ENCODE data around the gene KCNH6.

Gene KCNH6

DNA sequence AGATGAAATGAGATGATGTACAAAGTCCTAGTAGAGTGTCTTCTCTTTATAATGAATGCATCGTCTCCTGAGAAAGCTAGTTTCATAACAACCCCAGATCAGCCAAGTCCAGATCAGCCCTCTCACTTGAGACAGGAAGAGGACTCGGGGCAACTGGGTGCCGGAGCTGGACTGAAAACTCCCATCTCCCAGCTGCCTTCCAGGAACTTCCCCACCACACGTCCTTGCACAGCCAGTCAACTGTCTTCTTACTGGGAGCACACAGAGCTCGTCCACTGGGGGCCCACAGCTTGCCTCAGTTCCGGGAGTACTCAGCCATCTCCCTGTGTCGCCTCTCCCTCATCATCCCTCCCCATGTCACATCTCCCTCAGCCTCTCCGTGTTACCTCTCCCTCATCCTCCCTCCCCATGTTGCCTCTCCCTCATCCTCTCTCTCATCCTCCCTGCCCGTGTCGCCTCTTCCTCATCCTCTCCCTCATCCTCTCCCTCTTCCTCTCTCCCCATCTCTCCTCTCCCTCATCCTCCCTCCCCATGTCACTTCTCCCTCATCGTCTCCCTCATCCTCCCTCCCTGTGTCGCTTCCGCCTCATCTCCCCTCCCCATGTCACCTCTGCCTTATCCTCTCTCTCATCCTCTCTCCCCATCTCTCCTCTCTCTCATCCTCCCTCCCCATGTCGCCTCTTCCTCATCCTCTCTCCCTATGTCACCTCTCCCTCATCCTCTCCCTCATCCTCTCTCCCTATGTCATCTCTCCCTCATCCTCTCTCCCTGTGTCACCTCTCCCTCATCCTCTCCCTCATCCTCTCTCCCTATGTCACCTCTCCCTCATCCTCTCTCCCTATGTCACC, 22.4 kb upstream of the KCNH6 start:
- H3K27me3 ChIP-seq (ENCODE audit: control insufficient read depth, insufficient read depth, low read length), result peaks cover 4% of the 10 kb centered on the region
- H3K9ac ChIP-seq (ENCODE audit: low read length), result no peak overlapping the region
- H3K4me1 ChIP-seq (ENCODE audit: control insufficient read depth, insufficient read depth, low read length), result no peaks in the 10 kb centered on the region
- no peaks in the 10 kb centered on the region for H3K9me3 ChIP-seq (ENCODE audit: control insufficient read depth, low read length)
- H3K4me3 ChIP-seq (ENCODE audit: low read length), result no peak overlapping the region
- no peaks in the 10 kb centered on the region for H3K36me3 ChIP-seq (ENCODE audit: control insufficient read depth, insufficient read depth, low read length)

DNA sequence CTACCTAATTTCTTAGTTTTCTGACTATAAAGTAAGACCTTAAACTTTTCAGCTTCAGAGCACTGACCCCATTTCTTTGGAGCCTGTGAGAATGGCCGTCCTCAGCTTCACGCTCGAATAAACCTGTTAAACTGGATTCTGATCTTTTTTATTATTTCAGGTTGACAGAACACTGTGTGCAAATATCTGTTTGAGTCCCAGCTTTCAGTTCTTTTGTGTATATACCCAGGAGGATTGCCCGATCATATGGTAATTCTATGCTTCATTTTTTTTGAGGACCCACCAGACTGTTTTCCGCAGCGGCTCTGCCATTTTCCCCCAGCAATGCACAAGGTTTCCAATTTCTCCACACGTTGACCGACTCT, 19.8 kb upstream of the KCNH6 start:
- Histone ChIP-seq H3K4me1 (ENCODE audit: control insufficient read depth, insufficient read depth, low read length) (no peaks in the 10 kb centered on the region), H3K9ac (ENCODE audit: low read length) (no peak overlapping the region), H3K27me3 (ENCODE audit: control insufficient read depth, insufficient read depth, low read length) (peaks cover 7% of the 10 kb centered on the region), H3K36me3 (ENCODE audit: control insufficient read depth, insufficient read depth, low read length) (no peaks in the 10 kb centered on the region), H3K9me3 (ENCODE audit: control insufficient read depth, low read length) (no peaks in the 10 kb centered on the region), H3K4me3 (ENCODE audit: low read length) (no peak overlapping the region)

DNA sequence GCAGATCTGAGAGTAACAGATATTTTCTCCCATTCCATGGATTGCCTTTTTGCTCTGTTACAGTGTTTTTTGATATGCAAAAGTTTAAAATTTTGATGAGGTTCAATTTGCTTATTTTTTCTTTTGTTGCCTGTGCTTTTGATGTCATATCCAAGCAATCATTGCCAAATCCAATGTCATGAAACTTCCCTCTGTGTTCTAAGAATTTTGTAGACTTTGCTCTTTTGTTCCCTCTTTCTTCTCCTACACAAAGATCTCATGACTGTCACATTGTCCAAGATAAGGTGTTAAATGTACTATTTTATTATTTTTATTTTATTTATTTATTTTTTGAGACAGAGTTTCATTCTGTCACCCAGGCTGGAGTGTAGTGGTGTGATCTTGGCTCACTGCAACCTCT, 18.9 kb upstream of the KCNH6 start:
- Histone ChIP-seq H3K27me3 (ENCODE audit: control insufficient read depth, insufficient read depth, low read length) (peaks cover 7% of the 10 kb centered on the region), H3K9ac (ENCODE audit: low read length) (no peak overlapping the region), H3K4me3 (ENCODE audit: low read length) (no peak overlapping the region), H3K36me3 (ENCODE audit: control insufficient read depth, insufficient read depth, low read length) (no peaks in the 10 kb centered on the region), H3K4me1 (ENCODE audit: control insufficient read depth, insufficient read depth, low read length) (no peaks in the 10 kb centered on the region), H3K9me3 (ENCODE audit: control insufficient read depth, low read length) (no peaks in the 10 kb centered on the region)

DNA sequence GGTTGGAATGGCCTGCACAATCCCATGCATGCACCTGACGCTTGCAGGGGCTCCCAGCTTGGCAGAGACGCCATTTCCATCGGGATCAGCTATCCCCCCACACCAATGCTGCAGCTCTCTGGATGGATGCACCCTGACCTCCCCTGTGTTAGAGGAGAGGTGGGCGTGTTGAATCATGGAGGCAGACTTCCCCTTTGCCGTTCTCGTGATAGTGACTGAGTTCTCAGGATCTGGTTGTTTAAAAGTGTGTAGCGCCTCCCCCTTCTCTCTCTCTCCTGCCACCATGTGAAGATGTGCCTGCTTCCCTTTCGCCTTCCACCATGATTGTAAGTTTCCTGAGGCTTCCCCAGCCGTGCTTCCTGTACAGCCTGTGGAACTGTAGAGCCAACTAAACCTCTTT, 17.8 kb upstream of the KCNH6 start:
- H3K36me3 ChIP-seq (ENCODE audit: control insufficient read depth, insufficient read depth, low read length), result no peaks in the 10 kb centered on the region
- H3K4me3 ChIP-seq (ENCODE audit: low read length), result no peak overlapping the region
- H3K4me1 ChIP-seq (ENCODE audit: control insufficient read depth, insufficient read depth, low read length), result no peaks in the 10 kb centered on the region
- no peak overlapping the region for H3K9ac ChIP-seq (ENCODE audit: low read length)
- no peaks in the 10 kb centered on the region for H3K9me3 ChIP-seq (ENCODE audit: control insufficient read depth, low read length)
- peaks cover 7% of the 10 kb centered on the region for H3K27me3 ChIP-seq (ENCODE audit: control insufficient read depth, insufficient read depth, low read length)

DNA sequence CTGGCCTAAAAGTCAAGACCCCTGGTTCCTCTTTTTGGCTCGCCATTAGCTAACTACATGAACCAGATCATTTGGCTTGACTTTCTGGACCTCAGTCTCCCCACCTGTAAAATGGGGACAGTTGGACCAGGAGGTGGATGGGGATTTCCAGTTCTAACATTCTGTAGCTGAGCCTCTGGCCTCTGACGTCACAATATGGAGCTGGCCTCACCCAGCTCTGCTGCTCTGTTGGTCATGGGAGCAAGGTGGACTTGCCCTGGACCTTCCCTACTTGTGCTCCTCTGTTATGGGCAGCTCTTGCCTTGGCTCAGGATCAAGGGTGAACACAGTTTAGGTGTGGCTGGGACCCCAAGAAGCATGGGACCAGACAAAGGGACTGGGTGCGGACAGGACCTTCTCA, 16.5 kb upstream of the KCNH6 start:
- H3K4me1 ChIP-seq (ENCODE audit: control insufficient read depth, insufficient read depth, low read length), result no peaks in the 10 kb centered on the region
- H3K4me3 ChIP-seq (ENCODE audit: low read length), result no peak overlapping the region
- no peak overlapping the region for H3K9ac ChIP-seq (ENCODE audit: low read length)
- H3K27me3 ChIP-seq (ENCODE audit: control insufficient read depth, insufficient read depth, low read length), result peaks cover 7% of the 10 kb centered on the region
- H3K36me3 ChIP-seq (ENCODE audit: control insufficient read depth, insufficient read depth, low read length), result no peaks in the 10 kb centered on the region
- no peaks in the 10 kb centered on the region for H3K9me3 ChIP-seq (ENCODE audit: control insufficient read depth, low read length)

DNA sequence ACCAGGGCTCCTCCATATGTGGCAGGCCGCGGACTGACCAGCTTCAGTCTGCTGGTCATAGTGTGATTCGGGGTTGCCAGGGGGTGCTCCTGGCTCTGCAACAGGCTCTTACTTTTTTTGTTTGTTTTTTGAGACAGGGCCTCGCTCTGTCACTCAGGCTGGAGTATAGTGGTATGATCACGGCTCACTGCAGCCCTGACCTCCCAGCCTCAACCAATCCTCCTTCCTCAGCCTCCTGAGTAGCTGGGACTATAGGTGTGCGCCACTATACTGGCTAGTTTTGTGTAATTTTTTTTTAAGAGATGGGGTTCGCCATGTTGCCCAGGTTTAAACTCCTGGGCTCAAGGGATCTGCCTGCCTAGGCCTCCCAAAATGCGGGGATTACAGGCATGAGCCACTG, 11.8 kb upstream of the KCNH6 start:
- no peak overlapping the region for H3K9ac ChIP-seq (ENCODE audit: low read length)
- H3K4me1 ChIP-seq (ENCODE audit: control insufficient read depth, insufficient read depth, low read length), result no peaks in the 10 kb centered on the region
- no peak overlapping the region for H3K4me3 ChIP-seq (ENCODE audit: low read length)
- peaks cover 3% of the 10 kb centered on the region for H3K27me3 ChIP-seq (ENCODE audit: control insufficient read depth, insufficient read depth, low read length)
- no peaks in the 10 kb centered on the region for H3K36me3 ChIP-seq (ENCODE audit: control insufficient read depth, insufficient read depth, low read length)
- H3K9me3 ChIP-seq (ENCODE audit: control insufficient read depth, low read length), result no peaks in the 10 kb centered on the region

DNA sequence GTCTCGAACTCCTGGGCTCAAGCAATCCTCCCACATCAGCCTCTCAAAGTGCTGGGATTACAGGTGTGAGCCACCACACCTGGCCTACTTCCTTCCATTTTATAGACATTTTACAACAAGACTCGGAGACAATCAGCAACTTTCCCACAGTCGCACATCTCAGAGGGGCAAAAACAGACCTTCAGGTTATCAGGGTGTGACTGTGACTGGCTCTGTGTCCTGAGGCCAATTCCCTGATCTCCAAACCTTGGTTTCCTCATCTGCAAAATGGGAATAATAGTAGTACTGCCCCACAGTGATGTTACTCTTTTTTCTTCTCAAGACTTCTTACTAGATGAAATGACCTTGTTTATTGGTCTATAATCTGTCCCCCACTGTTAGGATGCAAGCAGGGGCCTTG, 10.8 kb upstream of the KCNH6 start:
- Histone ChIP-seq H3K4me3 (ENCODE audit: low read length) (no peak overlapping the region), H3K27me3 (ENCODE audit: control insufficient read depth, insufficient read depth, low read length) (peaks cover 3% of the 10 kb centered on the region), H3K36me3 (ENCODE audit: control insufficient read depth, insufficient read depth, low read length) (no peaks in the 10 kb centered on the region), H3K9me3 (ENCODE audit: control insufficient read depth, low read length) (no peaks in the 10 kb centered on the region), H3K9ac (ENCODE audit: low read length) (no peak overlapping the region), H3K4me1 (ENCODE audit: control insufficient read depth, insufficient read depth, low read length) (no peaks in the 10 kb centered on the region)

DNA sequence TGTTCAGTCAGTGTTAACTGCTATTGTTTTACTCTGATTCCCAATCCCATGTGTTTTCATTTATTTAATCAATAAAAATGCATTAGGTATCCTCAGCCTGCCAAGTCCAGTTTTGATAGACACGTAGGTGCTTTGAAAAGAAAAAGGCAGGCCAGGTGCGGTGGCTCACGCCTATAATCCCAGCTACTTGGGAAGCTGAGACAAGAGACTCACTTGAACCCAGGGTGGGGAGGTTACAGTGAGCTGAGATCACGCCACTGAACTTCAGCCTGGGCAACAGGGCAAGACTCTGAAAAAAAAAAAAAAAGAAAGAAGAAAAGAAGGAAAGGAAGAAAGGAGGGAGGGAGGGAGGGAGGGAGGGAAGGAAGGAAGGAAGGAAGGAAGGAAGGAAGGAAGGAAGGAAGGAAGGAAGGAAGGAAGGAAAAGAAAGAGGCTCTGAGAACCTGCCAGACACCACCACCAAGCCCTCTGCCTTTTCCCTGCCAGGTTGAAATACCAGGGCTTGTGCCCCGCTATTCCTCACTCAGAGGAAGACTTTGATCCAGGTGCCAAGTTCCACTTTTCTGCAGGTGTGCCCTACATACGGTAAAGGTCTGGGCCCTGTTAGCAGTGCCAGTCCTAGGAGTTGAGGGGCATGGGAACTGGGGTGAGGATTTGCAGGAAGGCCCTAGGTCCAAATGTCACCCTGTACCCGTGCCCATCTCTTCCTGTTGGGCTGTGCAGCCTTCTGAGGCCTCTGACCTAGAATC, 10.1 kb upstream of the KCNH6 start:
- no peaks in the 10 kb centered on the region for H3K36me3 ChIP-seq (ENCODE audit: control insufficient read depth, insufficient read depth, low read length)
- peaks cover 3% of the 10 kb centered on the region for H3K27me3 ChIP-seq (ENCODE audit: control insufficient read depth, insufficient read depth, low read length)
- H3K9ac ChIP-seq (ENCODE audit: low read length), result no peak overlapping the region
- H3K4me1 ChIP-seq (ENCODE audit: control insufficient read depth, insufficient read depth, low read length), result no peaks in the 10 kb centered on the region
- no peak overlapping the region for H3K4me3 ChIP-seq (ENCODE audit: low read length)
- H3K9me3 ChIP-seq (ENCODE audit: control insufficient read depth, low read length), result no peaks in the 10 kb centered on the region

DNA sequence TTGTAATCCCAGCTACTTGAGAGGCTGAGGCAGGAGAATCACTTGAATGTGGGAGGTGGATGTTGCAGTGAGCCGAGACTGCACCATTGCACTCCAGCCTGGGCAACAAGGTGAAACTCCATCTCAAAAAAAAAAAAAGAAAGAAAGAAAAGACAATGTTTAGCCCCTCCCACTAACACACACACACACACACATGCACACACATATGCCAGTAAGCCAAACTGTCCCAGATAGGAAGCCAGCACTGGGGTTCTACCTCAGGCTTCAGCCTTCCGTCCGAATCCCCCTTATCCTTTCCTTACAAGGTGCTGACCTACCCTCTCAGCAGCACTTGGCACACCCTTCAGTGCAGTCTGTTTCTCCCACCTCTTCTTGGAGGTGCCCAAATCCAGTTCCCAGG, 8.7 kb upstream of the KCNH6 start:
- no peaks in the 10 kb centered on the region for H3K36me3 ChIP-seq (ENCODE audit: control insufficient read depth, insufficient read depth, low read length)
- H3K27me3 ChIP-seq (ENCODE audit: control insufficient read depth, insufficient read depth, low read length), result no peaks in the 10 kb centered on the region
- H3K9ac ChIP-seq (ENCODE audit: low read length), result no peak overlapping the region
- H3K9me3 ChIP-seq (ENCODE audit: control insufficient read depth, low read length), result no peaks in the 10 kb centered on the region
- H3K4me1 ChIP-seq (ENCODE audit: control insufficient read depth, insufficient read depth, low read length), result no peaks in the 10 kb centered on the region
- H3K4me3 ChIP-seq (ENCODE audit: low read length), result no peak overlapping the region

DNA sequence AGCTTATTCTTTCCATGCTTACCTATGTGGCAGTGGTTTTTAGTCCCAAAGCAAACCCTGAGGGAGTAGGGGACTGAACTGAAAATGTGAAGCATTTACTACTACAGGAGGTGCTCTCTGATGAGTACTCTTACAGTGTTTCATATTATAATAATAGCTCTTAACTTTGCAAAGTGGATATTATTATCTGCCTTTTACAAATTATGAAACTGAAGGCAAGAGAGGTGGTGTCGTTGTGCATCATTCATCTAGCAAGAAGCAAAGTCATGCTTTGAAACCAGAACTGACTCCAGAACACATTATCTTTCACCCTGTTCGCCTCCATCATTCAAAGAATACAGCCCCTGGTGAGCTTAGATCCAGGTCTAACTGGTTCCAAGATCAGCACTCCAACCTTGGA, 8.2 kb upstream of the KCNH6 start:
- no peak overlapping the region for H3K9ac ChIP-seq (ENCODE audit: low read length)
- H3K4me1 ChIP-seq (ENCODE audit: control insufficient read depth, insufficient read depth, low read length), result no peaks in the 10 kb centered on the region
- H3K4me3 ChIP-seq (ENCODE audit: low read length), result no peak overlapping the region
- H3K36me3 ChIP-seq (ENCODE audit: control insufficient read depth, insufficient read depth, low read length), result no peaks in the 10 kb centered on the region
- no peaks in the 10 kb centered on the region for H3K9me3 ChIP-seq (ENCODE audit: control insufficient read depth, low read length)
- no peaks in the 10 kb centered on the region for H3K27me3 ChIP-seq (ENCODE audit: control insufficient read depth, insufficient read depth, low read length)

DNA sequence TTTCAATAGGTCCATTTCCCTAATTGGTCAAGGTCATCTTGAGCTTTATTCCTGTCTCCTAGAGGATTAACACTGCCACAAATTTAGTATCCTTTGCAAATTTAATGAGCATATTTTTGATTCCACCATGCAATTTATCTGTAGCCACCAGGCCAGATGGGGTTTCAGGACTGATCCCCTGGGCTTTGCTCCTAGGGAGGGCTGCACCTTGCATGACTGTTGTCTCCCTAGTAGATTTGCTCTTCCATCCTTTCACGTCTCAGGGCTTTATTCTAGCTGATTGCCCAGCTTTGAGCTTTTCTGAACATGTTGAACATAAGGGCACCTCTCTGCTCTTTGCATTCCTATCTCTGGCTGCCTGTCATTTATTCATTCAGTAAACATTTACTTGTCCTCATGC, 7.7 kb upstream of the KCNH6 start:
- Histone ChIP-seq H3K4me1 (ENCODE audit: control insufficient read depth, insufficient read depth, low read length) (no peaks in the 10 kb centered on the region), H3K36me3 (ENCODE audit: control insufficient read depth, insufficient read depth, low read length) (no peaks in the 10 kb centered on the region), H3K27me3 (ENCODE audit: control insufficient read depth, insufficient read depth, low read length) (no peaks in the 10 kb centered on the region), H3K9ac (ENCODE audit: low read length) (no peak overlapping the region), H3K9me3 (ENCODE audit: control insufficient read depth, low read length) (no peaks in the 10 kb centered on the region), H3K4me3 (ENCODE audit: low read length) (no peak overlapping the region)

DNA sequence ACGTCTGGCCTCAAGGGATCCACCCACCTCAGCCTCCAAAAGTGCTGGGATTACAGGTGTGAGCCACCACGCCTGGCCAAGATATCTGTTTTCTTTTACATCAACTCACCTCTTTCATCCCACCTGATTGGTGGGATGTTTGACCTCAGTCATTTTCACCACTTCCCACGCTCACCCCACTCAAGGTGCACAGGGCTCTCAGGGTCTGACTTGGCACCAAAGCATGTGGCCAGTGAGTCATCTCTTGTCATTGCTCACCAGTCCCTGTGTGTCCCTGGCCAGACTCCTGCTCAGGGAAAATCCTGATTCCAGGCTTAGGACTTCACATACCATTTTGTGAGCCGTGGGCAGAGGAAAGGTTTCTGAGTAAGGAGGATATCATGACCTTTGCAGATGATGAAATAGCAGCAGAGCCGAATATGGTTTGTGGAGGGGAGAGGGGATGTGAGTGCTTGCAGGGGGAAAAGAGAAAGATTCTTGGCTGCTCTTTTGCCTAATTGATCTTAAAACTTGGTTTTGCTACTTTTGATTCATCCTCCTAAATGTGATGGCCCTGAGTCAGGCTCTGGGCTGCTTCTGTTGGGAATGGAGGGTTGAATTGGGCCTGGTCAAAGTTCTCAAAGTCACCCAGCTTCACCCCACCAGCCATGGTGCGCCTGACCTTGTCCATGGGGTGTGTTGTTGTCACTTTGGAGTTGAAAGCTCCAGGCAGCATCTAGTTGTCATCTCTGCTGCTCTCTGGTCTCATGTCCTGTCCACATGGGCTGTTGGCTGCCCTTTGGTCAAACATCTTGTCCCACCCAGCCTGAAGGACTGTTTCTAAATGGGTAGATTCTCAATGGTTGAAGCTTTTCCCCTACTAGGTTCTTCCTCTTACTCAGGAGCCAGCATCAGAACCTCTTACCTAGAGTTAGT, 6.0 kb upstream of the KCNH6 start:
- Histone ChIP-seq H3K36me3 (ENCODE audit: control insufficient read depth, insufficient read depth, low read length) (no peaks in the 10 kb centered on the region), H3K9ac (ENCODE audit: low read length) (no peak overlapping the region), H3K27me3 (ENCODE audit: control insufficient read depth, insufficient read depth, low read length) (no peaks in the 10 kb centered on the region), H3K4me3 (ENCODE audit: low read length) (no peak overlapping the region), H3K9me3 (ENCODE audit: control insufficient read depth, low read length) (no peaks in the 10 kb centered on the region), H3K4me1 (ENCODE audit: control insufficient read depth, insufficient read depth, low read length) (no peaks in the 10 kb centered on the region)
